ENCODE measurements around the gene SPON2.

- TF ChIP-seq CTCF (conservative IDR thresholded peaks at IDR 0.05; ENCODE audit: low read length) (no peak), EZH2phosphoT487 (IDR thresholded peaks at IDR 0.05; ENCODE audit: borderline replicate concordance) (no peak)
Measured at GRCh38 chr4:1208970-1209704, 36.8 kb upstream of the SPON2 start.
